ENCODE results near the gene XYLT1.

Gene XYLT1

GRCh38 chr16:17459903-17460521, 10.7 kb downstream of the XYLT1 start:
- DNase-seq = no peak
- H3K4me3 ChIP-seq (ENCODE audit: low read depth, low read length) = no peak overlapping the region
- TF ChIP-seq CTCF (IDR thresholded peaks at IDR 0.05; ENCODE audit: low read depth, low read length) = no peak

GRCh38 chr16:17457997-17458396, 12.8 kb downstream of the XYLT1 start:
- no peak for TF ChIP-seq CTCF (IDR thresholded peaks at IDR 0.05; ENCODE audit: low read depth, low read length)
- H3K27me3 ChIP-seq (ENCODE audit: insufficient read depth, low read depth, severe bottlenecking) = no peaks in the 10 kb centered on the region

More at GRCh38 chr16:17459903-17460521, 10.7 kb downstream of the XYLT1 start:
- Histone ChIP-seq H3K27me3 (ENCODE audit: insufficient read depth, low read depth, severe bottlenecking) (no peaks in the 10 kb centered on the region), H3K9me3 (ENCODE audit: severe bottlenecking) (no peaks in the 10 kb centered on the region), H3K27ac (no peak overlapping the region), H3K36me3 (no peaks in the 10 kb centered on the region)

GRCh38 chr16:17457513-17457912, 13.2 kb downstream of the XYLT1 start:
- H3K4me3 ChIP-seq (ENCODE audit: low read depth, low read length) = no peak overlapping the region
- no peaks in the 10 kb centered on the region for H3K27me3 ChIP-seq (ENCODE audit: insufficient read depth, low read depth, severe bottlenecking)
- H3K9me3 ChIP-seq (ENCODE audit: severe bottlenecking) = no peaks in the 10 kb centered on the region
- no peaks in the 10 kb centered on the region for H3K36me3 ChIP-seq
- H3K27ac ChIP-seq = no peak overlapping the region
- no peak for TF ChIP-seq CTCF (IDR thresholded peaks at IDR 0.05; ENCODE audit: low read depth, low read length)
- no peak for DNase-seq

More at GRCh38 chr16:17457997-17458396, 12.8 kb downstream of the XYLT1 start:
- H3K36me3 ChIP-seq = no peaks in the 10 kb centered on the region
- H3K4me3 ChIP-seq (ENCODE audit: low read depth, low read length) = no peak overlapping the region
- DNase-seq = no peak
- no peak overlapping the region for H3K27ac ChIP-seq
- H3K9me3 ChIP-seq (ENCODE audit: severe bottlenecking) = no peaks in the 10 kb centered on the region

- Histone ChIP-seq H3K36me3 (no peaks in the 10 kb centered on the region), H3K9me3 (ENCODE audit: severe bottlenecking) (no peaks in the 10 kb centered on the region), H3K4me3 (ENCODE audit: low read depth, low read length) (no peak overlapping the region), H3K27me3 (ENCODE audit: insufficient read depth, low read depth, severe bottlenecking) (no peaks in the 10 kb centered on the region), H3K27ac (no peak overlapping the region)
- no peak for TF ChIP-seq CTCF (IDR thresholded peaks at IDR 0.05; ENCODE audit: low read depth, low read length)
- no peak for DNase-seq
Measured at GRCh38 chr16:17454162-17454730, 16.5 kb downstream of the XYLT1 start.

GRCh38 chr16:17453364-17454038, 17.3 kb downstream of the XYLT1 start:
- Histone ChIP-seq H3K4me3 (ENCODE audit: low read depth, low read length) (no peak overlapping the region), H3K36me3 (no peaks in the 10 kb centered on the region), H3K9me3 (ENCODE audit: severe bottlenecking) (no peaks in the 10 kb centered on the region), H3K27ac (no peak overlapping the region), H3K27me3 (ENCODE audit: insufficient read depth, low read depth, severe bottlenecking) (no peaks in the 10 kb centered on the region)
- DNase-seq = no peak
- no peak for TF ChIP-seq CTCF (IDR thresholded peaks at IDR 0.05; ENCODE audit: low read depth, low read length)

All from WERI-Rb-1 (cell line).